GM23338 (cell line): ENCODE results near the gene TRAF3. TPM values are rescaled to one million over a fixed set of nuclear protein-coding genes. Genes with fewer than 3 reads are reported as not detected.

Experiments
- ATAC-seq: fragments of 200-7000 bp; cut with Tn5 transposase; 3 replicates; pipeline ENCODE4 v1.9.1; 2020
- DNase-seq: peaks from one replicate; pipeline ENCODE4 v3.0.0-alpha.2; 2015; ENCODE audit warnings: low spot score
- H2AFZ ChIP-seq: fragments of 200-600 bp; sonication (generic); 2 replicates; pipeline ENCODE4 v1.8.0; 2016; ENCODE audit warnings: antibody characterized with exemption, mild to moderate bottlenecking, moderate library complexity
- H3F3A ChIP-seq: fragments of 200-600 bp; sonication (generic); replicated peaks from 2 replicates; pipeline ENCODE4 v1.8.0; 2017; ENCODE audit warnings: antibody characterized with exemption, mixed run types, low read depth
- H3K27ac ChIP-seq: fragments of 200-600 bp; sonication (generic); 2 replicates; pipeline ENCODE4 v1.6.1; 2016; ENCODE audit warnings: low read depth
- H3K27me3 ChIP-seq: fragments of 200-600 bp; sonication (generic); 2 replicates; pipeline ENCODE4 v1.8.0; 2016; ENCODE audit warnings: mild to moderate bottlenecking, mixed run types, moderate library complexity; ENCODE audit not compliant: insufficient read depth
- H3K36me3 ChIP-seq: fragments of 200-600 bp; sonication (generic); 2 replicates; pipeline ENCODE4 v1.8.0; 2016; ENCODE audit warnings: mild to moderate bottlenecking; ENCODE audit not compliant: insufficient read depth
- H3K4me1 ChIP-seq: fragments of 200-600 bp; sonication (generic); 2 replicates; pipeline ENCODE4 v1.8.0; 2016; ENCODE audit warnings: mild to moderate bottlenecking, moderate library complexity; ENCODE audit not compliant: insufficient read depth
- H3K4me2 ChIP-seq: fragments of 200-600 bp; sonication (generic); 2 replicates; pipeline ENCODE4 v1.7.1; 2017; ENCODE audit warnings: mixed run types
- H3K4me3 ChIP-seq: fragments of 200-600 bp; sonication (generic); 2 replicates; pipeline ENCODE4 v1.6.1; 2016; ENCODE audit warnings: mixed run types
- H3K79me2 ChIP-seq: fragments of 200-600 bp; sonication (generic); replicated peaks from 2 replicates; pipeline ENCODE4 v1.8.0; 2017; ENCODE audit warnings: mild to moderate bottlenecking; ENCODE audit not compliant: insufficient read depth
- H3K9me2 ChIP-seq: fragments of 200-600 bp; sonication (generic); 2 replicates; pipeline ENCODE4 v1.8.0; 2017; ENCODE audit not compliant: insufficient read depth
- H4K20me1 ChIP-seq: fragments of 200-600 bp; sonication (generic); replicated peaks from 2 replicates; pipeline ENCODE4 v1.8.0; 2017; ENCODE audit warnings: mild to moderate bottlenecking; ENCODE audit not compliant: insufficient read depth
- H3K27ac Mint-ChIP-seq: 2 replicates; pipeline ENCODE4 v1.8.0; 2020; ENCODE audit warnings: inconsistent platforms, mild to moderate bottlenecking, moderate library complexity, mixed read lengths
- H3K27me3 Mint-ChIP-seq: 3 replicates; pipeline ENCODE4 v1.8.0; 2022; ENCODE audit warnings: low read depth, mild to moderate bottlenecking, moderate library complexity, mixed read lengths, inconsistent platforms; ENCODE audit not compliant: insufficient read depth, poor library complexity
- H3K36me3 Mint-ChIP-seq: 3 replicates; pipeline ENCODE4 v1.8.0; 2021; ENCODE audit warnings: low read depth, mild to moderate bottlenecking, inconsistent platforms, moderate library complexity, mixed read lengths
- H3K4me1 Mint-ChIP-seq: 3 replicates; pipeline ENCODE4 v1.8.0; 2020; ENCODE audit warnings: mild to moderate bottlenecking, inconsistent platforms, mixed read lengths
- H3K4me3 Mint-ChIP-seq: 3 replicates; pipeline ENCODE4 v1.8.0; 2021; ENCODE audit warnings: moderate library complexity, mild to moderate bottlenecking, inconsistent platforms, mixed read lengths
- H3K9me3 Mint-ChIP-seq: 3 replicates; pipeline ENCODE4 v1.8.0; 2020; ENCODE audit warnings: moderate library complexity, mild to moderate bottlenecking, inconsistent platforms, mixed read lengths
- CREB1 ChIP-seq: fragments of 250-450 bp; sonication (Bioruptor Pico); IDR thresholded peaks from 2 replicates; pipeline ENCODE4 v1.5.0; 2020; ENCODE audit warnings: low read depth, mild to moderate bottlenecking, moderate library complexity
- EZH2 ChIP-seq: fragments of 200-600 bp; sonication (generic); IDR thresholded peaks from one replicate; pipeline ENCODE4 v1.8.0; 2017; ENCODE audit warnings: antibody characterized with exemption, mild to moderate bottlenecking, low read depth; ENCODE audit not compliant: unreplicated experiment
- EZH2phosphoT487 ChIP-seq: fragments of 200-600 bp; sonication (generic); IDR thresholded peaks from one replicate; pipeline ENCODE4 v1.8.1; 2018; ENCODE audit warnings: antibody characterized with exemption; ENCODE audit not compliant: unreplicated experiment
- JUNB ChIP-seq: IDR thresholded peaks from one replicate; pipeline ENCODE4 v1.6.1; 2016; ENCODE audit warnings: antibody characterized with exemption; ENCODE audit not compliant: unreplicated experiment
- NANOG ChIP-seq: IDR thresholded peaks from 2 replicates; pipeline ENCODE4 v1.6.1; 2016; ENCODE audit warnings: antibody characterized with exemption, borderline replicate concordance
- REST ChIP-seq: IDR thresholded peaks from one replicate; pipeline ENCODE4 v1.6.1; 2018; ENCODE audit warnings: antibody characterized with exemption; ENCODE audit not compliant: unreplicated experiment
- STAT1 ChIP-seq: IDR thresholded peaks from one replicate; pipeline ENCODE4 v1.6.1; 2016; ENCODE audit warnings: antibody characterized with exemption; ENCODE audit not compliant: unreplicated experiment
- ZNF331 ChIP-seq: fragments of 250-450 bp; sonication (Bioruptor Pico); IDR thresholded peaks from 2 replicates; pipeline ENCODE4 v1.5.0; 2020; ENCODE audit warnings: low read depth, mild to moderate bottlenecking, moderate library complexity
- ZNF462 ChIP-seq: fragments of 250-450 bp; sonication (Bioruptor Pico); IDR thresholded peaks from 2 replicates; pipeline ENCODE4 v1.5.0; 2020; ENCODE audit warnings: mild to moderate bottlenecking, moderate library complexity
- polyA plus RNA-seq: library from polyadenylated mRNA; unstranded; fragments of >200 nt; fragmentation: Nextera tagmentation; extraction: Ambion mirVana; gene quantifications from 2 replicates; pipeline ENCODE4 v1.2.1, GENCODE V29; 2016
- total RNA-seq: library from RNA; depleted of rRNA; stranded (reverse); fragments of >200 nt; shearing (Covaris generic); gene quantifications from 2 replicates; pipeline ENCODE4 v1.2.3, GENCODE V29; 2014

Gene TRAF3
- total and polyA plus RNA-seq, 2 experiments from 2014 or later = 3.7 to 9.3 TPM

DNA sequence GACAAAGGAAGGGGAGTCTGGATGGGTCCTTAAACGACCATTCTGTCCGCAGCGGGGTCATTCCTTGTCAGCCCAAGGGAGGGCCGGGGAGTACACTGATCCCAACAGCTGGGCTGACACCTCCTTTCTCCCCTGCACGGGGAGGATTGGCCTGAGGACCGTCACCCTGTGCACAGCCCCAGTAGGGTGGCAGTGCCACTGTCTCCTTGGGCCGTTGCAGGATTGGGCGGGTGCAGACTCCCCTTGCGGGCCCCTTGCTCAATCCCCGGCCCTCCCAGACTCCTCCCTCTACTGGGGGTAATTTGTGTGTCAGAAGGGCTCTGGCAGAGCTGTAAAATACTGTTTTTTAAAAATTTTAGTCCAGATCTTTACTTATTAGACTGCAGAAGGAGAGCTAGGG lies 132.7 kb downstream of the TRAF3 start (continued):
- TF ChIP-seq REST (no peak), STAT1 (no peak), EZH2phosphoT487 (no peak), ZNF331 (CRISPR knock-in tag) (no peak), EZH2 (no peak)

- Histone ChIP-seq H3K27ac (no peak overlapping the region), H3K4me2 (no peak overlapping the region), H3K27me3 (no peaks in the 10 kb centered on the region), H3K9me2 (no peaks in the 10 kb centered on the region), H3K4me3 (no peak overlapping the region), H3F3A (0 out of 2 replicates have a peak, but pooled peaks cover 7% of the 10 kb centered on the region), H4K20me1 (no peaks in the 10 kb centered on the region), H3K4me1 (no peaks in the 10 kb centered on the region), H3K79me2 (no peaks in the 10 kb centered on the region), H2AFZ (no peak overlapping the region), H3K36me3 (no peaks in the 10 kb centered on the region)
- Mint-ChIP-seq H3K36me3 (peaks cover 26% of the 10 kb centered on the region), H3K4me3 (no peak overlapping the region), H3K9me3 (peaks cover 18% of the 10 kb centered on the region), H3K27ac (no peak overlapping the region), H3K27me3 (peaks cover 2% of the 10 kb centered on the region), H3K4me1 (no peaks in the 10 kb centered on the region)
- no peak for ATAC-seq
- no peak for TF ChIP-seq ZNF462
- no peak for TF ChIP-seq STAT1
- no peak for TF ChIP-seq CREB1
- no peak for TF ChIP-seq NANOG
- TF ChIP-seq JUNB = no peak
- DNase-seq = no peak
Measured at GRCh38 chr14:102910442-102910841, 133.2 kb downstream of the TRAF3 start.
